Breast epithelium (tissue), 4 donors: ENCODE results near the gene NUPR1. TPM values are rescaled to one million over a fixed set of nuclear protein-coding genes. Genes with fewer than 3 reads are reported as not detected.
"Not testable (repeated sequence)": the region's sequence is repeated elsewhere in the genome, so short reads cannot be mapped to it uniquely, and the experiment has no call there.

ENCODE experiments used
- DNase-seq, 2 donors: peaks; one replicate each; pipeline ENCODE4 v3.0.0-alpha.2; 2019; ENCODE audit warnings: low spot score in 2 of 2
- H3K27ac ChIP-seq, 2 donors: fragments of 200-600 bp; sonication (generic) in 1 of 2; one replicate each; pipeline ENCODE4 v1.5.1; 2016 to 2019; ENCODE audit warnings: mild to moderate bottlenecking in 1 of 2
- H3K27me3 ChIP-seq, 2 donors: fragments of 200-600 bp; sonication (generic) in 1 of 2; one replicate each; pipeline versions ENCODE4 v1.5.1 to v1.6.0; 2017 to 2019; ENCODE audit warnings: control low read depth in 1 of 2, mild to moderate bottlenecking in 1 of 2
- H3K36me3 ChIP-seq: fragments of 200-600 bp; one replicate; pipeline ENCODE4 v1.5.1; 2019
- H3K4me1 ChIP-seq, 2 donors: fragments of 200-600 bp; sonication (generic); one replicate each; pipeline ENCODE4 v1.5.1; 2016 to 2019; ENCODE audit warnings: control low read depth in 1 of 2
- H3K4me3 ChIP-seq, 3 donors: fragments of 200-600 bp; sonication (generic); 1 replicate in 2 of 3; 2 replicates in 1 of 3; pipeline ENCODE4 v1.5.1; 2016 to 2019; ENCODE audit warnings: mild to moderate bottlenecking in 3 of 3, moderate library complexity in 2 of 3
- H3K9me3 ChIP-seq, 2 donors: fragments of 200-600 bp; sonication (generic) in 1 of 2; one replicate each; pipeline ENCODE4 v1.5.1; 2016 to 2019; ENCODE audit warnings: control low read depth in 1 of 2
- POLR2A ChIP-seq: fragments of 450-650 bp; IDR thresholded peaks from one replicate; pipeline ENCODE4 v1.6.1; 2016; ENCODE audit warnings: antibody characterized with exemption, mild to moderate bottlenecking, moderate library complexity
- POLR2AphosphoS5 ChIP-seq, 3 donors: sonication (generic); formaldehyde crosslinking; IDR thresholded peaks; one replicate each; pipeline ENCODE4 v1.6.1; 2017; ENCODE audit warnings: antibody characterized with exemption in 3 of 3
- intact Hi-C: fragments of 100-400 bp; cut with DNase I; formaldehyde crosslinking; loops from one replicate; pipeline ENCODE4 v1.15.1; 2023; ENCODE audit warnings: low total_unique reads
- total RNA-seq, 3 donors: library from RNA; depleted of rRNA; stranded (reverse); fragments of >200 nt; gene quantifications; one replicate each; pipeline ENCODE4 v1.1.0, GENCODE V29; 2016
- TF ChIP-seq, protein P1 (sequence below), 3 donors: fragments of 450-650 bp; IDR thresholded peaks; one replicate each; pipeline ENCODE4 v1.5.1; 2016 to 2017; ENCODE audit warnings: antibody characterized with exemption in 3 of 3, mild to moderate bottlenecking in 3 of 3, moderate library complexity in 3 of 3

Gene NUPR1
- total RNA-seq, 3 donors from 2014 or later = 34.2 to 57.0 (median 47.5) TPM

DNA sequence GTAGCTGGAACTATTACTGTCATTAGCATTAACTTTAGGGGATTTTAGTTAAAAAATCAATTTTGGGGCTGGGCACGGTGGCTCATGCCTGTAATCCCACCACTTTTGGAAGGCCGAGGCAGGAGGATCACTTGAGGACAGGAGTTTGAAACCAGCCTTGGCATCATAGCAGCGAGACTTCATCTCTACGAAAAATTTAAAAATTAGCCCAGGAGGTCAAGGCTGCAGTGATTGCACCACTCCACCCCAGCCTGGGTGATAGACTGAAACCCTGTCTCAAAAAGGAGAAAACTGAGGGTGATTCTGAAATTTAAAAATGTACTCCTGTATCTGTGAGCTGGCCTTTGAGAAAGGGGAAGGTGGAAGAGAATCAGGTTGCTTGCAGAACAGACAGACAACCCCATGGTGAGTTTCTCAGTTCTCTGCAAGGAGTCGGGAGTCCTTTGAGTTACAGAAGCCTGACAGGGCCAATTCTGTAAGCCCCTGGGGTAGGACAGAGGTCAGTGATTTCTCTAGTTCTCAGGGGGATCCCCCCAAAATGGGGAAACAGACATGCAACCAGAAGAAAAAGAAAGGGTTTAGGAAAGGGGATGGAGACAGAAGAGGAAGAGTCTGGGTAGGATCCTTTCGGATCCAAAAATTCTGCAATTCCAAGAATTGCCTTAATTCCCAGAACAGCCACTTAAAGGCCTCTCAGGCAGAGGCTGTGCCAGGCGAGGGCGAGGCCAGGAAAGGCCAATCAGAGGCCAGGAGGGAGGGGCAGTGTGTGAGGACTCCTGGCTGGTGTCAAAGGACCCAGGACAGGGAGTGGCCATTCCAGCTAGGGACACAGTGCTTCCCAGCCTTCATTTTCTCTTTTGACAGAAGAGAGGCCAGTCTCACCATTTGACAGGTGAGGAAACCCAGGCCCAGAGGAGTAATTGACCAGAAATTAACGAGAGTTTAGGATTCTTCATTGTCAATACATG is 6.7 kb downstream of the NUPR1 start:
- Histone ChIP-seq H3K27me3 (no peaks in the 10 kb centered on the region), H3K9me3 (no peaks in the 10 kb centered on the region), H3K36me3 (no peaks in the 10 kb centered on the region), H3K27ac (peak overlapping the region; percentile 66 to 75), H3K4me1 (peaks cover 0 to 5% of the 10 kb centered on the region in 2 donors), H3K4me3 (no peak overlapping the region)
- intact Hi-C loops = no loop called here
- peak in 1 of 2 donors; percentile 69 for DNase-seq
- TF ChIP-seq POLR2AphosphoS5 (IDR thresholded peaks at IDR 0.05) = peak in 2 of 3 donors; percentile 79 to 85
- TF ChIP-seq, protein P1, sequence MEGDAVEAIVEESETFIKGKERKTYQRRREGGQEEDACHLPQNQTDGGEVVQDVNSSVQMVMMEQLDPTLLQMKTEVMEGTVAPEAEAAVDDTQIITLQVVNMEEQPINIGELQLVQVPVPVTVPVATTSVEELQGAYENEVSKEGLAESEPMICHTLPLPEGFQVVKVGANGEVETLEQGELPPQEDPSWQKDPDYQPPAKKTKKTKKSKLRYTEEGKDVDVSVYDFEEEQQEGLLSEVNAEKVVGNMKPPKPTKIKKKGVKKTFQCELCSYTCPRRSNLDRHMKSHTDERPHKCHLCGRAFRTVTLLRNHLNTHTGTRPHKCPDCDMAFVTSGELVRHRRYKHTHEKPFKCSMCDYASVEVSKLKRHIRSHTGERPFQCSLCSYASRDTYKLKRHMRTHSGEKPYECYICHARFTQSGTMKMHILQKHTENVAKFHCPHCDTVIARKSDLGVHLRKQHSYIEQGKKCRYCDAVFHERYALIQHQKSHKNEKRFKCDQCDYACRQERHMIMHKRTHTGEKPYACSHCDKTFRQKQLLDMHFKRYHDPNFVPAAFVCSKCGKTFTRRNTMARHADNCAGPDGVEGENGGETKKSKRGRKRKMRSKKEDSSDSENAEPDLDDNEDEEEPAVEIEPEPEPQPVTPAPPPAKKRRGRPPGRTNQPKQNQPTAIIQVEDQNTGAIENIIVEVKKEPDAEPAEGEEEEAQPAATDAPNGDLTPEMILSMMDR (IDR thresholded peaks at IDR 0.05) = no peak
- TF ChIP-seq POLR2A = no peak

DNA sequence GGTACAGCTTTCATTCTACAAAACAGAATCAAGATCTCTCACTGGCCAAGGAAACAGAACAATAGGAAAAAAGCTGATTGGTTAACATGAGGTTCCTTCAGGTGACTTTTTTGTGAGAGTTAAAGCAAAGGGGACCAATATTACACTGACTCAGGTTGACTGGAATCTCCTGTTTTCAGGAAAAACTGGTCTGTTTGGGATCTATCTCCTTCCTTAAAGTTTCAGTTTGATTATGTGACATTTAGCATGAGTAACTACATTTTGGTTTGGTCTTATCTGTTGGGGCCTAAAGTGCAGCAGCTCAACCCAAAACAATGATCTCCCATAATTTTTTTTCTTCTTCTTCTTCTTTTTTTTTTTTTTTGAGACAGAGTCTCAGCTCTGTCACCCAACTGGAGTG is 9.7 kb downstream of the NUPR1 start:
- no peak for TF ChIP-seq POLR2A
- TF ChIP-seq, protein P1 (IDR thresholded peaks at IDR 0.05) = no peak
- no peak for TF ChIP-seq POLR2AphosphoS5 (IDR thresholded peaks at IDR 0.05)
- DNase-seq = no peak
- no peaks in the 10 kb centered on the region for H3K9me3 ChIP-seq
- peaks cover under 1 to 4% of the 10 kb centered on the region in 2 donors for H3K4me1 ChIP-seq
- no peaks in the 10 kb centered on the region for H3K36me3 ChIP-seq
- no peak overlapping the region for H3K4me3 ChIP-seq
- intact Hi-C loops = no loop called here
- H3K27me3 ChIP-seq = no peaks in the 10 kb centered on the region
- no peak overlapping the region for H3K27ac ChIP-seq

DNA sequence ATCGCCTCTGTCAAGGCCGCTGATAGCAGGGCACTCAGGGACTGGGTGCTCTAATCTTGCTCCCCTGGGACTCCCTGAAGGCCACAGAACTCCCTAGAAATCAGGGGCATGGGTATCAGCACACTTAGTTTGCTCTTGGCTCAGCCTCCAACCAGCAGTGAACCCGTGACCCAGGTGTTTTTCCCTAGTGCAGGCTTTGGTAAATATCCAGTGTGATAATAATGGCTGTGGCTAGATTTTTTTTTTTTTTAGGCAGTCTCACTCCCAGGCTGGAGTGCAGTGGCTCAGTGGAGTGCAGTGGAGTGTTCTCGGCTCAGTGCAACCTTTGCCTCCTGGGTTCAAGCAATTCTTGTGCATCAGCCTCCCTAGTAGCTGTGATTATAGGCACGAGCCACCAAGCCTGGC is 10.3 kb downstream of the NUPR1 start:
- Histone ChIP-seq H3K36me3 (no peaks in the 10 kb centered on the region), H3K27me3 (no peaks in the 10 kb centered on the region), H3K27ac (peak overlapping the region in 1 of 2 donors; percentile 52), H3K4me3 (no peak overlapping the region), H3K9me3 (no peaks in the 10 kb centered on the region), H3K4me1 (peaks cover 0 to 6% of the 10 kb centered on the region in 2 donors)
- DNase-seq = no peak
- intact Hi-C loops = no loop called here
- TF ChIP-seq, protein P1 (IDR thresholded peaks at IDR 0.05) = no peak
- TF ChIP-seq POLR2AphosphoS5 (IDR thresholded peaks at IDR 0.05) = no peak
- TF ChIP-seq POLR2A = no peak

- H3K4me1 ChIP-seq = peaks cover 0 to 6% of the 10 kb centered on the region in 2 donors
- intact Hi-C loops = no loop called here
- no peak overlapping the region for H3K4me3 ChIP-seq
These were observed 10.8 kb downstream of the NUPR1 start for GRCh38 chr16:28527985-28528384.

DNA sequence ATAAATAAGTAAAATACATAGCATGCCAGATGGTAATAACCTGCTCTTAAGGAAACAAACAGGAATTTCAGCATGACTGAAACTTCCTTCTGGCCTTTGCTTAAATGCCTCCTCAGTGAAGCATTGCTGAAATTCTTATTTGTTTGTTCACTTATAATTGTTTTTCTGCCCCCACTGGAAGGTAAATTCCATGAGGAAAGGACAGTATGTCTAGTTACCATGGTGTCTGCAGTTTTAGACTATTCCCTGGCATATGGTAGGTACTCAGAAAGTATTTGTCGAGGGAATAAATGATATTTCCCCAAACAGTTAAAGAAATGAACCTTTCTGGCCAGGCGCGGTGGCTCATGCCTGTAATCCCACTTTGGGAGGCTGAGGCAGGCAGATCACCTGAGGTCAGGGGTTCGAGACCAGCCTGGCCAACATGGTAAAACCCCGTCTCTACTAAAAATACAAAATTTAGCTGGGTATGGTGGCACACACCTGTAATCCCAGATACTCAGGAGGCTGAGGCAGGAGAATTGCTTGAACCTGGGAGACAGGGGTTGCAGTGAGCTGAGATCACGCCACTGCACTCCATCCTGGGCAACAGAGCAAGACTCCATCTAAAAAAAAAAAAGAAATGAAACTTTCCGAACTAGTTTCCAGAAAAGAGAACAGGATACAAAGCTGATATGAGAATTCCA is 11.5 kb downstream of the NUPR1 start:
- DNase-seq, H3K4me3 ChIP-seq, H3K4me1 ChIP-seq, H3K27me3 ChIP-seq, intact Hi-C loops, H3K36me3 ChIP-seq, H3K9me3 ChIP-seq: not testable (repeated sequence)
- peak overlapping the region in 1 of 2 donors; percentile 46 for H3K27ac ChIP-seq

More at GRCh38 chr16:28527985-28528384, 10.8 kb downstream of the NUPR1 start:
- H3K36me3 ChIP-seq = no peaks in the 10 kb centered on the region
- H3K27ac ChIP-seq = peak overlapping the region in 1 of 2 donors; percentile 52
- no peak for DNase-seq
- H3K9me3 ChIP-seq = no peaks in the 10 kb centered on the region
- H3K27me3 ChIP-seq = no peaks in the 10 kb centered on the region
- TF ChIP-seq, protein P1 (IDR thresholded peaks at IDR 0.05) = no peak
- no peak for TF ChIP-seq POLR2AphosphoS5 (IDR thresholded peaks at IDR 0.05)
- no peak for TF ChIP-seq POLR2A
